ENCODE data around the gene IPCEF1. TPM values are rescaled to one million over a fixed set of nuclear protein-coding genes. Genes with fewer than 3 reads are reported as not detected.
"Not testable (repeated sequence)": the region's sequence is repeated elsewhere in the genome, so short reads cannot be mapped to it uniquely, and the experiment has no call there.

Gene IPCEF1
- total RNA-seq, 2 donors from 2014 or later = 0.51 to 0.93 TPM

DNA sequence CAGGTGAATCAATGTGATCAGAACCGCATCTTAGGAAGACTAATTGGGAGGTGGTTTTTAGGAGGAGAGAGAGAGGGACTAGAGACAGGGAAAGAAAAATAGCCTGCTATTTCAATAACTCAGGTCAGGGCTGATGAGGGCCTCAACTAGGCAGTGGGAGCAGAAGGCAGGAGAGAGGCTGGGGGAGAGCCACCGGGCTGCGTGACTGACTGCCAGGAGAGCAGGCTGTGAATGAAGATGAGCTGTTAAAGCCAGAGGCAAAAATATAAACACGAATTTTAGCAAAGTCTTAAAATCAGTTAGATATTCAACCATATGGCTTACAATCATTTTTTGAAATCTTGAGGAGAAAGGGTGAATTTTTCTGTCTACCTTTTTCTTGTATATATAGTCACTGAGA, 149.6 kb downstream of the IPCEF1 start:
- TF ChIP-seq, protein P1, sequence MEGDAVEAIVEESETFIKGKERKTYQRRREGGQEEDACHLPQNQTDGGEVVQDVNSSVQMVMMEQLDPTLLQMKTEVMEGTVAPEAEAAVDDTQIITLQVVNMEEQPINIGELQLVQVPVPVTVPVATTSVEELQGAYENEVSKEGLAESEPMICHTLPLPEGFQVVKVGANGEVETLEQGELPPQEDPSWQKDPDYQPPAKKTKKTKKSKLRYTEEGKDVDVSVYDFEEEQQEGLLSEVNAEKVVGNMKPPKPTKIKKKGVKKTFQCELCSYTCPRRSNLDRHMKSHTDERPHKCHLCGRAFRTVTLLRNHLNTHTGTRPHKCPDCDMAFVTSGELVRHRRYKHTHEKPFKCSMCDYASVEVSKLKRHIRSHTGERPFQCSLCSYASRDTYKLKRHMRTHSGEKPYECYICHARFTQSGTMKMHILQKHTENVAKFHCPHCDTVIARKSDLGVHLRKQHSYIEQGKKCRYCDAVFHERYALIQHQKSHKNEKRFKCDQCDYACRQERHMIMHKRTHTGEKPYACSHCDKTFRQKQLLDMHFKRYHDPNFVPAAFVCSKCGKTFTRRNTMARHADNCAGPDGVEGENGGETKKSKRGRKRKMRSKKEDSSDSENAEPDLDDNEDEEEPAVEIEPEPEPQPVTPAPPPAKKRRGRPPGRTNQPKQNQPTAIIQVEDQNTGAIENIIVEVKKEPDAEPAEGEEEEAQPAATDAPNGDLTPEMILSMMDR (IDR thresholded peaks at IDR 0.05) = no peak
- no peaks in the 10 kb centered on the region for H3K9me3 ChIP-seq
- H3K36me3 ChIP-seq = no peaks in the 10 kb centered on the region
- H3K27me3 ChIP-seq = no peaks in the 10 kb centered on the region
- H3K4me1 ChIP-seq = no peaks in the 10 kb centered on the region
- H3K4me3 ChIP-seq = no peak overlapping the region
- DNase-seq (ENCODE audit: low spot score) = no peak
- H3K27ac ChIP-seq = no peak overlapping the region

DNA sequence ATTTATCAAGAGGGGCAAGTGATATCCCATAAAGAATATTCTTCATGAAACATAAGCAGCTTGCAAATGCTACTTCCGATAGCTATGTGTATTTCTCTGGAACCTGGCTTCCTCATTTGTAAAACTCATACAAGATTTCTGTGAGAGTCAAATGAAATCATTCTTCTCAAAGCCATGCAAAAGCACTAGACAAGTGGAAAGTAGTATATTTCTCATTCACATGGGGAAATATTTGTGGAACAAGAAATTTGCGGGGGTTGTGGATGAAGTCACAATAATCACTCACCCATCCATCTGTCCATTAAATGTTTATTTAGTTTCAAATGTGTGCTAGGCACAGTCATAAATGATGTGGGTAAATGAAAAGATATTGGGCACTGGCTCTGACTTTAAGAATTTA, 150.5 kb downstream of the IPCEF1 start:
- TF ChIP-seq, protein P1 (IDR thresholded peaks at IDR 0.05) = no peak
- no peak for DNase-seq (ENCODE audit: low spot score)
- no peaks in the 10 kb centered on the region for H3K27me3 ChIP-seq
- no peak overlapping the region for H3K4me3 ChIP-seq
- no peaks in the 10 kb centered on the region for H3K4me1 ChIP-seq
- no peaks in the 10 kb centered on the region for H3K36me3 ChIP-seq
- no peak overlapping the region for H3K27ac ChIP-seq
- no peaks in the 10 kb centered on the region for H3K9me3 ChIP-seq

DNA sequence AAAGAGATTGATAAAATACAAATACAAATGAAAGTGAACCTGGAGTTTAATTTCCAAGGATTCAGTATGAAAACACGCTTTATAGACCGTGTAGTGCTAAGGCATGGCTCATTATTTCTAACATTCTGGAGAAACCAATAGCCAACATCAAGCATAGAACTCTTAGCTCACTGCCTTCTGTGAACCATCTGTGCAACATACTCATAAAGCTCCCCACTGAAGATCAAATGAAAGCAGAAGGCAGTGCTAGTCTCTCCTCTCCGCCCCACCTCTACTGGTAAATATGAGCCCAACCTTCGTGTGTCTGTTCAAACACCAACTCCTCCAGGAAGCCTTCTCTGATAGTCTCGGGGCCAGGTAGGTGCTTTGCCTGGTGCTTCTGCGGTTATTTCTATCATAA, 153.6 kb downstream of the IPCEF1 start:
- Histone ChIP-seq H3K27me3 (no peaks in the 10 kb centered on the region), H3K27ac (no peak overlapping the region), H3K4me3 (no peak overlapping the region), H3K9me3 (no peaks in the 10 kb centered on the region), H3K36me3 (no peaks in the 10 kb centered on the region), H3K4me1 (no peaks in the 10 kb centered on the region)
- TF ChIP-seq, protein P1 (IDR thresholded peaks at IDR 0.05) = no peak
- DNase-seq (ENCODE audit: low spot score) = no peak

DNA sequence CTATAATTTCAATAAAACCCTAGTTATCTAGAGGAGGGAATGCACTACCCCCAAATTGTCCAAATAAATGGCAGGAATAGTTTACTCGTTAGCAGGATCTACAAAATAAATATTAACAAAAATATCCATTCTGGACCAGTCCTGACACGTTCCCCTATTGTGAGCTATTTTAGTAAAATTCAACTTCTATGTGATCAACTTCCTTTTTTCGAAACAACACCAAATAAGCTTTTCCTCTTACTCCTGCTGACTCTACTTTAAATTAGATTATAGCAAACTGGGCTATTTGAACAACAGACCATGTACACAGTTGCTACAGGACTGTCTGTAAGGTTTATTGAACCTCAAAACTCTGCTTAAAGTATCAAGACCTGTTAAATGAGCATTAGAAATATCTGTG, 154.3 kb downstream of the IPCEF1 start:
- Histone ChIP-seq H3K27me3 (no peaks in the 10 kb centered on the region), H3K27ac (no peak overlapping the region), H3K36me3 (no peaks in the 10 kb centered on the region), H3K9me3 (no peaks in the 10 kb centered on the region), H3K4me3 (no peak overlapping the region), H3K4me1 (no peaks in the 10 kb centered on the region)
- TF ChIP-seq, protein P1 (IDR thresholded peaks at IDR 0.05) = no peak
- no peak for DNase-seq (ENCODE audit: low spot score)

DNA sequence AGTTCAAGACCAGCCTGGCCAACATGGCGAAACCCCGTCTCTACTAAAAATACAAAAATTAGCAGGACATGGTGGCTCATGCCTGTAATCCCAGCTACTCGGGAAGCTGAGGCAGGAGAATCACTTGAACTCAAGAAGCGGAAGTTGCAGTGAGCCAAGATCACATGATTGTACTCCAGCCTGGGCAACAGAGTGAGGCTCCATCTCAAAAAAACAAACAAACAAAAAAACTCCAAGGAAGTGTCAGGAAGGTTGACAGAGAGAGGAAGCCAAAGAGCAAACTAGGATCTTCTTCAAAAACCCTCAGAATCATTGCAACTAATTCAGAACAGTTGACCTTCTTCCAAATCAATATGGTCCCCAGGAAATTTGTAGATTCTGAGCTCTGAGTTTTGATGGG, 154.9 kb downstream of the IPCEF1 start:
- H3K27me3 ChIP-seq; H3K36me3 ChIP-seq; H3K4me3 ChIP-seq; H3K4me1 ChIP-seq; DNase-seq (ENCODE audit: low spot score); H3K9me3 ChIP-seq; H3K27ac ChIP-seq: not testable (repeated sequence)

DNA sequence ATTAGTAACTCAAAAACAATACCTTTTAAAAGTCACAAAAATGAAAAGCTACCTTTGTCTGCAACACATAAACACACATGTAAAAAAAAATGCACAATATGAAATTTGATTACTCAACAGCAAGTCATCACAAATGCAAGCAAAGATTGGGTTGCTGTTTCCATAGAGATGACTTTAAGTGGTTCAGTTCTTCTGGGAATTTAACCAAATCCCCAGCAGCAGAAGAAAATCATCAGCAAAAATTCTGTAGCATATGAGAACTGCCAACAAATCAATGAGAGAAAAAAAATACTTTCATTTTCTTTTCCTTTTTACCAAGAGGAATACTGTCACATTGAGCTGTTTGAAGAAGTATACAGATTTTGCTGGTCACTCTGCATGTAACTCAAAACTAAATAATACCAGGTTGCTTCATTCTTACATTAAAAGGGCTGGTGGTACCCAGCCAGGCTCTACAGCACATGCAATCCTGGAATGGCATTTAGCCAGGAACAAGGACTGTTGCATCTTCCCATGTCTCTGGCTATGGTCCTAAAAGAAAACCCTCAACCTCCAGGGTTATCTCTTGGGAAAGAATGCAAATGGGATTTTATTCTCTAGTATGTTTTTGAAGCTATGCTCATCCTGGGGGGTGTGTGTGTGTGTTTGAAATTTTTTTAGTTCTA, 159.3 kb downstream of the IPCEF1 start:
- DNase-seq (ENCODE audit: low spot score) = no peak
- Histone ChIP-seq H3K9me3 (no peaks in the 10 kb centered on the region), H3K4me1 (no peaks in the 10 kb centered on the region), H3K36me3 (no peaks in the 10 kb centered on the region), H3K4me3 (no peak overlapping the region), H3K27me3 (no peaks in the 10 kb centered on the region), H3K27ac (no peak overlapping the region)
- TF ChIP-seq, protein P1 (IDR thresholded peaks at IDR 0.05) = no peak

All from right atrium auricular region (tissue), 2 donors.